DND-41 (cell line): ENCODE results near the gene SMG9.

ENCODE experiments used
- EZH2 ChIP-seq: IDR thresholded peaks from 3 replicates; pipeline ENCODE4 v1.6.1; 2012; ENCODE audit warnings: borderline replicate concordance, low read depth, mild to moderate bottlenecking, moderate library complexity, low read length, inconsistent platforms; ENCODE audit not compliant: severe bottlenecking
- TF ChIP-seq, protein P1 (sequence below): IDR thresholded peaks from 2 replicates; pipeline ENCODE4 v1.5.1; 2012; ENCODE audit warnings: borderline replicate concordance, low read length, moderate library complexity, mild to moderate bottlenecking; ENCODE audit not compliant: poor library complexity, severe bottlenecking; ENCODE audit errors: extremely low read depth

- TF ChIP-seq, protein P1, sequence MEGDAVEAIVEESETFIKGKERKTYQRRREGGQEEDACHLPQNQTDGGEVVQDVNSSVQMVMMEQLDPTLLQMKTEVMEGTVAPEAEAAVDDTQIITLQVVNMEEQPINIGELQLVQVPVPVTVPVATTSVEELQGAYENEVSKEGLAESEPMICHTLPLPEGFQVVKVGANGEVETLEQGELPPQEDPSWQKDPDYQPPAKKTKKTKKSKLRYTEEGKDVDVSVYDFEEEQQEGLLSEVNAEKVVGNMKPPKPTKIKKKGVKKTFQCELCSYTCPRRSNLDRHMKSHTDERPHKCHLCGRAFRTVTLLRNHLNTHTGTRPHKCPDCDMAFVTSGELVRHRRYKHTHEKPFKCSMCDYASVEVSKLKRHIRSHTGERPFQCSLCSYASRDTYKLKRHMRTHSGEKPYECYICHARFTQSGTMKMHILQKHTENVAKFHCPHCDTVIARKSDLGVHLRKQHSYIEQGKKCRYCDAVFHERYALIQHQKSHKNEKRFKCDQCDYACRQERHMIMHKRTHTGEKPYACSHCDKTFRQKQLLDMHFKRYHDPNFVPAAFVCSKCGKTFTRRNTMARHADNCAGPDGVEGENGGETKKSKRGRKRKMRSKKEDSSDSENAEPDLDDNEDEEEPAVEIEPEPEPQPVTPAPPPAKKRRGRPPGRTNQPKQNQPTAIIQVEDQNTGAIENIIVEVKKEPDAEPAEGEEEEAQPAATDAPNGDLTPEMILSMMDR, result no peak
- TF ChIP-seq EZH2, result no peak
Measured at GRCh38 chr19:43748685-43749084, 6.1 kb downstream of the SMG9 start.
